GM12878 (cell line): ENCODE measurements around the gene DCAF8. TPM values are rescaled to one million over a fixed set of nuclear protein-coding genes. Genes with fewer than 3 reads are reported as not detected.
A peak's percentile ranks its signal among the peaks of the same experiment; 100 is the strongest.

Source experiments
- ATF7 ChIP-seq: fragments of 450-650 bp; IDR thresholded peaks from 2 replicates; pipeline ENCODE4 v1.6.1; 2016; ENCODE audit warnings: low read depth, mild to moderate bottlenecking
- BCL11A ChIP-seq: IDR thresholded peaks from 2 replicates; pipeline ENCODE4 v1.6.1; 2011; ENCODE audit warnings: low read depth, low read length
- CREM ChIP-seq: IDR thresholded peaks from 2 replicates; pipeline ENCODE4 v1.6.1; 2014; ENCODE audit warnings: antibody characterized with exemption, low read depth
- EED ChIP-seq: sonication (generic); IDR thresholded peaks from 2 replicates; pipeline ENCODE4 v1.6.1; 2016; ENCODE audit warnings: antibody characterized with exemption, low read depth
- EGR1 ChIP-seq, 2 experiments: IDR thresholded peaks; 1 replicate in 1 of 2; 2 replicates in 1 of 2; pipeline ENCODE4 v1.6.1; 2011 to 2012; ENCODE audit warnings: low read depth in 2 of 2, low read length in 2 of 2, borderline replicate concordance in 1 of 2, mild to moderate bottlenecking in 1 of 2, moderate library complexity in 1 of 2
- ETV6 ChIP-seq, 2 experiments: fragments of 450-650 bp in 1 of 2; IDR thresholded peaks in 1 of 2; conservative IDR thresholded peaks in 1 of 2; 2 replicates each; pipeline ENCODE4 v1.6.1; 2014; ENCODE audit warnings: antibody characterized with exemption in 1 of 2, borderline replicate concordance in 1 of 2, low read depth in 1 of 2, mild to moderate bottlenecking in 1 of 2, moderate library complexity in 1 of 2
- GATAD2B ChIP-seq: fragments of 450-650 bp; conservative IDR thresholded peaks from 2 replicates; pipeline ENCODE4 v1.6.1; 2017; ENCODE audit warnings: low read depth, mild to moderate bottlenecking, moderate library complexity
- HDAC2 ChIP-seq: fragments of 200-600 bp; sonication (generic); IDR thresholded peaks from 2 replicates; pipeline ENCODE4 v1.6.1; 2017
- KAT2A ChIP-seq: conservative IDR thresholded peaks from 2 replicates; pipeline ENCODE4 v1.6.1; 2011; ENCODE audit warnings: low read depth, low read length; ENCODE audit not compliant: control insufficient read depth
- MTA2 ChIP-seq: fragments of 450-650 bp; IDR thresholded peaks from 2 replicates; pipeline ENCODE4 v1.6.1; 2016; ENCODE audit warnings: low read depth, mild to moderate bottlenecking, moderate library complexity
- NR2F1 ChIP-seq: fragments of 450-650 bp; conservative IDR thresholded peaks from 2 replicates; pipeline ENCODE4 v1.6.1; 2017; ENCODE audit warnings: mild to moderate bottlenecking
- PML ChIP-seq: IDR thresholded peaks from 2 replicates; pipeline ENCODE4 v1.6.1; 2012; ENCODE audit warnings: low read length, inconsistent platforms
- RFX5 ChIP-seq: IDR thresholded peaks from 2 replicates; pipeline ENCODE4 v1.6.1; 2011; ENCODE audit warnings: low read depth, low read length, improper control_type of control experiment
- SIN3A ChIP-seq: IDR thresholded peaks from 2 replicates; pipeline ENCODE4 v1.6.1; 2012; ENCODE audit warnings: low read depth, low read length, improper control_type of control experiment
- SMAD5 ChIP-seq: IDR thresholded peaks from 2 replicates; pipeline ENCODE4 v1.6.1; 2016; ENCODE audit warnings: antibody characterized with exemption, low read depth
- STAT3 ChIP-seq: IDR thresholded peaks from 2 replicates; pipeline ENCODE4 v1.6.1; 2011; ENCODE audit warnings: low read depth, low read length, improper control_type of control experiment
- ZBED1 ChIP-seq: IDR thresholded peaks from 2 replicates; pipeline ENCODE4 v1.6.1; 2016; ENCODE audit warnings: borderline replicate concordance
- polyA plus RNA-seq, 11 experiments: library from polyadenylated mRNA; depleted of rRNA in 4 of 11; unstranded in 6 of 11; stranded (reverse) in 5 of 11; fragments of >200 nt; fragmentation: Nextera tagmentation in 4 of 11; fragmentation: Illumina TruSeq in 1 of 11; extraction: Ambion mirVana in 4 of 11; extraction: Trizol in 1 of 11; gene quantifications; 1 replicate in 1 of 11; 2 replicates in 10 of 11; pipeline versions ENCODE4 v1.2.1 to v1.2.3, GENCODE V29; 2011 to 2016; ENCODE audit warnings: inconsistent platforms in 2 of 11, missing spikeins in 2 of 11, low read depth in 1 of 11
- total RNA-seq, 4 experiments: library from RNA; depleted of rRNA in 3 of 4; stranded (reverse); fragments of >200 nt in 3 of 4; fragmentation: Illumina TruSeq in 1 of 4; extraction: Trizol in 1 of 4; gene quantifications; 2 replicates each; pipeline versions ENCODE4 v1.2.1 to v1.2.3, GENCODE V29; 2013 to 2021
- TF ChIP-seq, protein P1 (sequence below): IDR thresholded peaks from 2 replicates; pipeline ENCODE4 v1.6.1; 2011; ENCODE audit warnings: mild to moderate bottlenecking, low read depth, low read length, moderate library complexity; ENCODE audit not compliant: insufficient replicate concordance
- TF ChIP-seq, protein P2 (sequence below): IDR thresholded peaks from 2 replicates; pipeline ENCODE4 v1.6.1; 2012; ENCODE audit warnings: low read length, inconsistent platforms
- TF ChIP-seq, protein P3 (sequence below): fragments of 450-650 bp; IDR thresholded peaks from 2 replicates; pipeline ENCODE4 v1.6.1; 2016; ENCODE audit warnings: mild to moderate bottlenecking
- TF ChIP-seq, protein P4 (sequence below): IDR thresholded peaks from 2 replicates; pipeline ENCODE4 v1.6.1; 2012; ENCODE audit warnings: low read depth, low read length, improper control_type of control experiment
- TF ChIP-seq, protein P5 (sequence below): fragments of 450-650 bp; formaldehyde crosslinking; IDR thresholded peaks from 2 replicates; pipeline ENCODE4 v1.5.0; 2022; ENCODE audit warnings: mild to moderate bottlenecking, missing genetic modification characterization

Gene DCAF8
- total and polyA plus RNA-seq, 10 of the 15 experiments (the other 5 are each of a cell fraction or from before 2014, with no cell fraction given) = 10.4 to 152 (median 84.6) TPM

DNA sequence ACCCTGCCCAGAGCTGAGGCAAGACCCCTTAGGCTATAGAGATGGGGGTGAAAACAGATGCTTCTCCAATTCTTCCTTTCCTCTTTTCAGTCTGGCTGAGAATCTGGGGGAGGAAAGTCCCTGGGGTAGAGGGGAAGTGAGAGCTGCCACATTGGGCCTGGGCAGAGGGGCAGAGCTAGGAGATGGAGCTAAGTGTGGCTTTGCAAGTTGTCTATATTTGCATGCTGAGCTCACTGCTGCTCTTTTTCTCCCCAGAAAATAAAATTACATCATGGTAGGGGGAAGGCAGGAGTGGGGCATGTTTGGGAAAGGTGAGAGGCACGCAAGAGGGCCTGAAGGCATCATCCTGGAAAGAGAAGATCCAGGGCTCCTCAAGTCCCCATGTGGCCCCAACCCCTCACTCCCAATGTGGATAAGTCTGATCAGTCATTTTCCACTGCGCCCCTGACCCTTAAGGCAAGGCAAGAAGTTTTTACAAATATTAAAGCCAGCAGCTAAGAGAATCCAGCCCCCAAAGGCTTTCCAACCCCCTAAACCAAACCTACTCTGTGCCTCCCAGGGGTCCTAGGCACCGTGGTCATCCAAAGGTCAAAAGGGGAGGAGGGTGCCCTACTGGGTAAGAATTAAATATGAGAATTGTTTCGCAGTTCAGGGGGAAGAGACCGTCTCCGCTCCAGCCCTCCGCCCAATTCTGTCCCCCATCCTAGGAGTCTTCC is 57.7 kb downstream of the DCAF8 start (continued):
- TF ChIP-seq ETV6 (conservative IDR thresholded peaks at IDR 0.05 in 1 of 2, IDR thresholded peaks at IDR 0.05 in 1 of 2; ENCODE audit: borderline replicate concordance in 1 of 2, low read depth in 1 of 2) (no peak), ZBED1 (no peak; the same call in 1 of the 2 replicates), SIN3A (no peak), STAT3 (no peak; the same call in 1 of the 2 replicates), KAT2A (no peak), HDAC2 (no peak), SMAD5 (0 out of 2 replicates have a peak, but pooled peaks have one; percentile 15), ATF7 (peak; percentile 96), GATAD2B (peak; percentile 95), PML (no peak), EGR1 (IDR thresholded peaks at IDR 0.05; ENCODE audit: borderline replicate concordance in 1 of 2, low read depth in 2 of 2, low read length in 2 of 2) (0 out of 3 replicates have a peak, but pooled peaks of 1 of the 2 experiments have one; percentile 20), BCL11A (peak; percentile 33; the same call in 1 of the 2 replicates), EED (peak; percentile 98), CREM (peak; percentile 60; the same call in 1 of the 2 replicates), MTA2 (peak; percentile 81), NR2F1 (peak; percentile 71), RFX5 (no peak)
- TF ChIP-seq, protein P1, sequence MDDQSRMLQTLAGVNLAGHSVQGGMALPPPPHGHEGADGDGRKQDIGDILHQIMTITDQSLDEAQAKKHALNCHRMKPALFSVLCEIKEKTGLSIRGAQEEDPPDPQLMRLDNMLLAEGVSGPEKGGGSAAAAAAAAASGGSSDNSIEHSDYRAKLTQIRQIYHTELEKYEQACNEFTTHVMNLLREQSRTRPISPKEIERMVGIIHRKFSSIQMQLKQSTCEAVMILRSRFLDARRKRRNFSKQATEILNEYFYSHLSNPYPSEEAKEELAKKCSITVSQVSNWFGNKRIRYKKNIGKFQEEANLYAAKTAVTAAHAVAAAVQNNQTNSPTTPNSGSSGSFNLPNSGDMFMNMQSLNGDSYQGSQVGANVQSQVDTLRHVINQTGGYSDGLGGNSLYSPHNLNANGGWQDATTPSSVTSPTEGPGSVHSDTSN = no peak
- TF ChIP-seq, protein P2, sequence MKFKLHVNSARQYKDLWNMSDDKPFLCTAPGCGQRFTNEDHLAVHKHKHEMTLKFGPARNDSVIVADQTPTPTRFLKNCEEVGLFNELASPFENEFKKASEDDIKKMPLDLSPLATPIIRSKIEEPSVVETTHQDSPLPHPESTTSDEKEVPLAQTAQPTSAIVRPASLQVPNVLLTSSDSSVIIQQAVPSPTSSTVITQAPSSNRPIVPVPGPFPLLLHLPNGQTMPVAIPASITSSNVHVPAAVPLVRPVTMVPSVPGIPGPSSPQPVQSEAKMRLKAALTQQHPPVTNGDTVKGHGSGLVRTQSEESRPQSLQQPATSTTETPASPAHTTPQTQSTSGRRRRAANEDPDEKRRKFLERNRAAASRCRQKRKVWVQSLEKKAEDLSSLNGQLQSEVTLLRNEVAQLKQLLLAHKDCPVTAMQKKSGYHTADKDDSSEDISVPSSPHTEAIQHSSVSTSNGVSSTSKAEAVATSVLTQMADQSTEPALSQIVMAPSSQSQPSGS = peak; percentile 84
- TF ChIP-seq, protein P3, sequence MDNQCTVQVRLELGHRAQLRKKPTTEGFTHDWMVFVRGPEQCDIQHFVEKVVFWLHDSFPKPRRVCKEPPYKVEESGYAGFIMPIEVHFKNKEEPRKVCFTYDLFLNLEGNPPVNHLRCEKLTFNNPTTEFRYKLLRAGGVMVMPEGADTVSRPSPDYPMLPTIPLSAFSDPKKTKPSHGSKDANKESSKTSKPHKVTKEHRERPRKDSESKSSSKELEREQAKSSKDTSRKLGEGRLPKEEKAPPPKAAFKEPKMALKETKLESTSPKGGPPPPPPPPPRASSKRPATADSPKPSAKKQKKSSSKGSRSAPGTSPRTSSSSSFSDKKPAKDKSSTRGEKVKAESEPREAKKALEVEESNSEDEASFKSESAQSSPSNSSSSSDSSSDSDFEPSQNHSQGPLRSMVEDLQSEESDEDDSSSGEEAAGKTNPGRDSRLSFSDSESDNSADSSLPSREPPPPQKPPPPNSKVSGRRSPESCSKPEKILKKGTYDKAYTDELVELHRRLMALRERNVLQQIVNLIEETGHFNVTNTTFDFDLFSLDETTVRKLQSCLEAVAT = peak; percentile 40; the same call in 1 of the 2 replicates
- TF ChIP-seq, protein P4, sequence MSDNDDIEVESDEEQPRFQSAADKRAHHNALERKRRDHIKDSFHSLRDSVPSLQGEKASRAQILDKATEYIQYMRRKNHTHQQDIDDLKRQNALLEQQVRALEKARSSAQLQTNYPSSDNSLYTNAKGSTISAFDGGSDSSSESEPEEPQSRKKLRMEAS = peak; percentile 23; the same call in 1 of the 2 replicates
- TF ChIP-seq, protein P5, sequence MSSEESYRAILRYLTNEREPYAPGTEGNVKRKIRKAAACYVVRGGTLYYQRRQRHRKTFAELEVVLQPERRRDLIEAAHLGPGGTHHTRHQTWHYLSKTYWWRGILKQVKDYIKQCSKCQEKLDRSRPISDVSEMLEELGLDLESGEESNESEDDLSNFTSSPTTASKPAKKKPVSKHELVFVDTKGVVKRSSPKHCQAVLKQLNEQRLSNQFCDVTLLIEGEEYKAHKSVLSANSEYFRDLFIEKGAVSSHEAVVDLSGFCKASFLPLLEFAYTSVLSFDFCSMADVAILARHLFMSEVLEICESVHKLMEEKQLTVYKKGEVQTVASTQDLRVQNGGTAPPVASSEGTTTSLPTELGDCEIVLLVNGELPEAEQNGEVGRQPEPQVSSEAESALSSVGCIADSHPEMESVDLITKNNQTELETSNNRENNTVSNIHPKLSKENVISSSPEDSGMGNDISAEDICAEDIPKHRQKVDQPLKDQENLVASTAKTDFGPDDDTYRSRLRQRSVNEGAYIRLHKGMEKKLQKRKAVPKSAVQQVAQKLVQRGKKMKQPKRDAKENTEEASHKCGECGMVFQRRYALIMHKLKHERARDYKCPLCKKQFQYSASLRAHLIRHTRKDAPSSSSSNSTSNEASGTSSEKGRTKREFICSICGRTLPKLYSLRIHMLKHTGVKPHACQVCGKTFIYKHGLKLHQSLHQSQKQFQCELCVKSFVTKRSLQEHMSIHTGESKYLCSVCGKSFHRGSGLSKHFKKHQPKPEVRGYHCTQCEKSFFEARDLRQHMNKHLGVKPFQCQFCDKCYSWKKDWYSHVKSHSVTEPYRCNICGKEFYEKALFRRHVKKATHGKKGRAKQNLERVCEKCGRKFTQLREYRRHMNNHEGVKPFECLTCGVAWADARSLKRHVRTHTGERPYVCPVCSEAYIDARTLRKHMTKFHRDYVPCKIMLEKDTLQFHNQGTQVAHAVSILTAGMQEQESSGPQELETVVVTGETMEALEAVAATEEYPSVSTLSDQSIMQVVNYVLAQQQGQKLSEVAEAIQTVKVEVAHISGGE (CRISPR knock-in tag) = no peak
